Smooth muscle cell (in vitro differentiated cells): ENCODE measurements around the gene KIN. TPM values are rescaled to one million over a fixed set of nuclear protein-coding genes. Genes with fewer than 3 reads are reported as not detected.
"Not testable (repeated sequence)": the region's sequence is repeated elsewhere in the genome, so short reads cannot be mapped to it uniquely, and the experiment has no call there.

Experiments used
- DNase-seq: peaks from one replicate; lab custom pipeline; 2025; ENCODE audit not compliant: unreplicated experiment; lab: John Stamatoyannopoulos, UW
- H2AFZ ChIP-seq: fragments of 200-600 bp; sonication (generic); 2 replicates; pipeline ENCODE4 v1.6.0; 2016; ENCODE audit warnings: antibody characterized with exemption, low read depth, mild to moderate bottlenecking
- H3F3A ChIP-seq: fragments of 200-600 bp; sonication (generic); 2 replicates; pipeline ENCODE4 v1.6.0; 2017; ENCODE audit warnings: antibody characterized with exemption, low read depth
- H3K27ac ChIP-seq: fragments of 200-600 bp; sonication (generic); 2 replicates; pipeline ENCODE4 v1.5.1; 2016; ENCODE audit warnings: low read depth, mild to moderate bottlenecking
- H3K27me3 ChIP-seq: fragments of 200-600 bp; sonication (generic); 2 replicates; pipeline ENCODE4 v1.6.1; 2016; ENCODE audit warnings: low read depth, mild to moderate bottlenecking
- H3K36me3 ChIP-seq: fragments of 200-600 bp; sonication (generic); 2 replicates; pipeline ENCODE4 v1.5.1; 2016; ENCODE audit warnings: low read depth
- H3K4me1 ChIP-seq: fragments of 200-600 bp; sonication (generic); 2 replicates; pipeline ENCODE4 v1.5.1; 2016; ENCODE audit warnings: low read depth
- H3K4me2 ChIP-seq: fragments of 200-600 bp; sonication (generic); 2 replicates; pipeline ENCODE4 v1.6.0; 2016; ENCODE audit warnings: mild to moderate bottlenecking
- H3K4me3 ChIP-seq: fragments of 200-600 bp; sonication (generic); 2 replicates; pipeline ENCODE4 v1.5.1; 2016; ENCODE audit warnings: mild to moderate bottlenecking
- H3K79me2 ChIP-seq: fragments of 200-600 bp; sonication (generic); 2 replicates; pipeline ENCODE4 v1.6.0; 2016; ENCODE audit warnings: low read depth, mild to moderate bottlenecking
- H3K9ac ChIP-seq: fragments of 200-600 bp; sonication (generic); 2 replicates; pipeline ENCODE4 v1.6.0; 2016; ENCODE audit warnings: low read depth
- H3K9me3 ChIP-seq: fragments of 200-600 bp; sonication (generic); replicated peaks from 2 replicates; pipeline ENCODE4 v1.5.1; 2016; ENCODE audit warnings: low read depth
- H4K20me1 ChIP-seq: fragments of 200-600 bp; sonication (generic); 2 replicates; pipeline ENCODE4 v1.6.0; 2016; ENCODE audit warnings: low read depth
- WGBS: methylation state at CpG from one replicate; pipeline ENCODE4 v1.1.7; 2016; ENCODE audit warnings: low lambda C conversion rate; 5-methylcytosine and 5-hydroxymethylcytosine counted together
- polyA plus RNA-seq: library from polyadenylated mRNA; unstranded; fragments of >200 nt; fragmentation: Nextera tagmentation; extraction: Ambion mirVana; gene quantifications from 2 replicates; pipeline ENCODE4 v1.2.1, GENCODE V29; 2016
- total RNA-seq: library from RNA; depleted of rRNA; stranded (reverse); fragments of >200 nt; gene quantifications from 2 replicates; pipeline ENCODE4 v1.2.3, GENCODE V29; 2014
- TF ChIP-seq, protein P1 (sequence below): fragments of 200-600 bp; sonication (generic); IDR thresholded peaks from 2 replicates; pipeline ENCODE4 v1.5.1; 2017; ENCODE audit warnings: borderline replicate concordance, mild to moderate bottlenecking, antibody characterized with exemption; ENCODE audit not compliant: insufficient read depth, poor library complexity, severe bottlenecking

KIN gene
- total and polyA plus RNA-seq, 2 experiments from 2014 or later = 11.5 to 27.9 TPM

DNA sequence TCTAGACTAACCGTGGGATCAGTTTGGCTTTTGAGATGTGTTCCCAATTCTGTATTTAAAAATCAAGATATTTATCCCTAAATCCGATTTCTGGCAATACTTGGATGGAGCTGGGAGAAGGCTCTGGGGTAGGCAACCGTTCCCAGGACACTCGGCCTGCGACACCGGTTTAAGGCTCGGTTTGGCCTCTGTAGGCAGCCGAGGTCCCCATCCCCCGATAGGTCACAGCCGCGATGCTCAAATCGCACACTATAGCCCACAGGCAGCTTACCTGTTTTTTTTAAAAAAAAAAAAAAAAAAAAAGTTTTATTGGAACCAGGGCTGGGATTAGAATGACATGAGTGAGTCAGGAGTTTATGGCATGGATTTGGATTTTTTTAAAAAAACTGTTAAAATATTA, 29.8 kb upstream of the KIN start:
- Histone ChIP-seq H3K27ac (no peak overlapping the region), H3K27me3 (no peaks in the 10 kb centered on the region), H3K9me3 (no peaks in the 10 kb centered on the region), H3K79me2 (peaks cover 22% of the 10 kb centered on the region), H3F3A (no peaks in the 10 kb centered on the region), H3K9ac (no peak overlapping the region), H3K4me1 (peaks cover 6% of the 10 kb centered on the region), H3K36me3 (no peaks in the 10 kb centered on the region), H4K20me1 (peaks cover 7% of the 10 kb centered on the region), H2AFZ (peak overlapping the region; percentile 79), H3K4me3 (peak overlapping the region; percentile 86), H3K4me2 (peak overlapping the region; percentile 87)
- TF ChIP-seq, protein P1, sequence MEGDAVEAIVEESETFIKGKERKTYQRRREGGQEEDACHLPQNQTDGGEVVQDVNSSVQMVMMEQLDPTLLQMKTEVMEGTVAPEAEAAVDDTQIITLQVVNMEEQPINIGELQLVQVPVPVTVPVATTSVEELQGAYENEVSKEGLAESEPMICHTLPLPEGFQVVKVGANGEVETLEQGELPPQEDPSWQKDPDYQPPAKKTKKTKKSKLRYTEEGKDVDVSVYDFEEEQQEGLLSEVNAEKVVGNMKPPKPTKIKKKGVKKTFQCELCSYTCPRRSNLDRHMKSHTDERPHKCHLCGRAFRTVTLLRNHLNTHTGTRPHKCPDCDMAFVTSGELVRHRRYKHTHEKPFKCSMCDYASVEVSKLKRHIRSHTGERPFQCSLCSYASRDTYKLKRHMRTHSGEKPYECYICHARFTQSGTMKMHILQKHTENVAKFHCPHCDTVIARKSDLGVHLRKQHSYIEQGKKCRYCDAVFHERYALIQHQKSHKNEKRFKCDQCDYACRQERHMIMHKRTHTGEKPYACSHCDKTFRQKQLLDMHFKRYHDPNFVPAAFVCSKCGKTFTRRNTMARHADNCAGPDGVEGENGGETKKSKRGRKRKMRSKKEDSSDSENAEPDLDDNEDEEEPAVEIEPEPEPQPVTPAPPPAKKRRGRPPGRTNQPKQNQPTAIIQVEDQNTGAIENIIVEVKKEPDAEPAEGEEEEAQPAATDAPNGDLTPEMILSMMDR = no peak
- 13% methylated on average over 12 of the region's 12 CpGs for WGBS
- DNase-seq = no peak

DNA sequence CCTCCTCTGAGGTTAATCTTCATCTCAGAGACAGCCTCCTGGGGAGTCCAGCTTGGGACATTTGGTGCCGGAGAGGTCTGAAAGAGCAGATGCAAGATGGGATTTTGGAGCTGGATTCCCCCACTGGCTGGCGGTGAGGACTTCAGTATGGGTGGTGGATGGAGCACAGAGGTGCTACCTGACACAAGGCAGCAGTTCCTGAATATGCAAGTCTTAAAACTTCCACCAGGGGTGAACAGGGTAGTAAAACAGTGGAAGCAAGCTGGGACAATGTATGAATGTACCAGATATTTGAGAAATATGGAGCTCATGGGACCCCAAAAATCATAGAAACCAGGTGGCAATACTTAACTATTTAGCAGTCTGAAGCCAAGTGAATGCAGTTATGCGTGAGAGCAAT, 25.7 kb upstream of the KIN start:
- H3K9ac ChIP-seq = no peak overlapping the region
- H4K20me1 ChIP-seq = no peaks in the 10 kb centered on the region
- H3F3A ChIP-seq = no peaks in the 10 kb centered on the region
- H3K27me3 ChIP-seq = no peaks in the 10 kb centered on the region
- H3K4me1 ChIP-seq = no peaks in the 10 kb centered on the region
- no peak overlapping the region for H2AFZ ChIP-seq
- no peaks in the 10 kb centered on the region for H3K79me2 ChIP-seq
- DNase-seq = no peak
- 59% methylated on average over 3 of the region's 3 CpGs for WGBS
- H3K4me3 ChIP-seq = no peak overlapping the region
- H3K9me3 ChIP-seq = no peaks in the 10 kb centered on the region
- H3K4me2 ChIP-seq = no peak overlapping the region
- TF ChIP-seq, protein P1 = no peak
- peaks cover 2% of the 10 kb centered on the region for H3K36me3 ChIP-seq
- H3K27ac ChIP-seq = no peak overlapping the region

DNA sequence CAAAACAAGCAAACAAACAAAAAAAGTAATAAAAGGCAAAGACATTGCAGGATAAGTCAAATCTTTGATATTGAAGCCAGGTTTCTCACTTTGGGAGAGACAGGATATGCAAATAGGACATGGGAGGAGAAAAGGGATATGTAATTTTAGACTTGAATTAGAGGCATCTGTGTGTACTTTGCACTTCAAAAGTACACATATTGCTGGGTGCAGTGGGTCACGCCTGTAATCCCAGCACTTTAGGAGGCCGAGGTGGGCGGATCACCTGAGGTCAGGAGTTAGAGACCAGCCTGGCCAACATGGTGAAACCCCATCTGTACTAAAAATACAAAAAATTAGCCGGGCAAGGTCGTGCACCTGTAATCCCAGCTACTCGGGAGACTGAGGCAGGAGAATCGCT, 23.9 kb upstream of the KIN start:
- not testable (repeated sequence) for DNase-seq, H3K79me2 ChIP-seq, H3K27me3 ChIP-seq, H3K4me1 ChIP-seq, H3F3A ChIP-seq, H2AFZ ChIP-seq, H3K4me2 ChIP-seq, H3K9me3 ChIP-seq, H4K20me1 ChIP-seq, H3K9ac ChIP-seq, H3K27ac ChIP-seq, H3K4me3 ChIP-seq
- WGBS = 89% methylated on average over 7 of the region's 7 CpGs
- peaks cover 16% of the 10 kb centered on the region for H3K36me3 ChIP-seq

DNA sequence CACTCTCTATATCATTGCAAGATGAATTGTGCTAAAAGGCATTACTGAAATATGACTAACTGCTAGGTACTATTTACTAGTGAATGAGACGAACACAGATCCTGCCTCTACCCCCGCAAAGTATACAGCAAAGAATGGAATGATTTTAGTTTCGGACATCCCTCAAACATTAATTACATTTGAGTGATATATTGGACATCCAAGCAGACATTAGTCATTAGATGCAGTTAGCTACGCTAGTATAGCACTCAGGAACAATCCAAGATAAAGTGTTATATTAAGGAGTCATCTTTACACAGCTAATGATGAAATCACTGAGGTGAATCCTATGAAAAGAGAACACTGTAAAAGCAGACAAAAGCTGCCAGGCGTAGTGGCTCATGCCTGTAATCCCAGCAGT, 23.2 kb upstream of the KIN start:
- Histone ChIP-seq H3K79me2 (no peaks in the 10 kb centered on the region), H2AFZ (no peak overlapping the region), H3K27ac (no peak overlapping the region), H3K36me3 (peaks cover 16% of the 10 kb centered on the region), H3K4me1 (no peaks in the 10 kb centered on the region), H4K20me1 (peaks cover 2% of the 10 kb centered on the region), H3K27me3 (no peaks in the 10 kb centered on the region), H3K9ac (no peak overlapping the region), H3K4me3 (no peak overlapping the region), H3K4me2 (no peak overlapping the region), H3K9me3 (no peaks in the 10 kb centered on the region), H3F3A (peaks cover 12% of the 10 kb centered on the region)
- TF ChIP-seq, protein P1 = no peak
- no peak for DNase-seq
- WGBS = 94% methylated on average over 5 of the region's 5 CpGs
